Activated CD4-positive, alpha-beta memory T cell treated with anti-CD3 and anti-CD28 coated beads, Interleukin-2, amount 10 ng/mL, durations not matched to agents 7 days and 5 days (primary cell): ENCODE data around the gene GATA2. TPM values are rescaled to one million over a fixed set of nuclear protein-coding genes. Genes with fewer than 3 reads are reported as not detected.
A peak's percentile ranks its signal among the peaks of the same experiment; 100 is the strongest.

Experiments used
- CTCF ChIA-PET: fragments of 350-600 bp; sonication (Branson Sonifier 250); formaldehyde crosslinking; loops from one replicate; lab custom pipeline; 2021; ENCODE audit warnings: antibody characterized with exemption, inconsistent platforms; lab: Charles Lee
- POLR2A ChIA-PET: fragments of 350-600 bp; sonication (Branson Sonifier 250); formaldehyde crosslinking; loops from one replicate; lab custom pipeline; 2021; ENCODE audit warnings: antibody characterized with exemption; lab: Charles Lee
- DNase-seq: peaks from one replicate; pipeline ENCODE4 v3.0.0-alpha.2; 2020
- H3K27ac Mint-ChIP-seq: one replicate; pipeline ENCODE4 v1.8.0; 2021; ENCODE audit warnings: mild to moderate bottlenecking, mixed read lengths
- H3K27me3 Mint-ChIP-seq: one replicate; pipeline ENCODE4 v1.8.0; 2021; ENCODE audit warnings: mixed read lengths
- H3K36me3 Mint-ChIP-seq: one replicate; pipeline ENCODE4 v1.8.0; 2021; ENCODE audit warnings: low read depth, mixed read lengths
- H3K4me1 Mint-ChIP-seq: one replicate; pipeline ENCODE4 v1.8.0; 2021; ENCODE audit warnings: mixed read lengths
- H3K4me3 Mint-ChIP-seq: one replicate; pipeline ENCODE4 v1.8.0; 2021; ENCODE audit warnings: mild to moderate bottlenecking, mixed read lengths
- H3K9me3 Mint-ChIP-seq: one replicate; pipeline ENCODE4 v1.8.0; 2021; ENCODE audit warnings: mixed read lengths
- total RNA-seq, 2 experiments: library from RNA; stranded (reverse); gene quantifications; one replicate each; pipeline ENCODE4 v1.2.3, GENCODE V29; 2021

GATA2 gene
- total RNA-seq, 2 experiments from 2014 or later, result 0.08 to 0.23 TPM

- Mint-ChIP-seq H3K4me1 (peaks cover 2% of the 10 kb centered on the region), H3K36me3 (no peaks in the 10 kb centered on the region), H3K27ac (no peak overlapping the region), H3K9me3 (no peaks in the 10 kb centered on the region), H3K27me3 (peaks cover 22% of the 10 kb centered on the region), H3K4me3 (no peak overlapping the region)
- ChIA-PET POLR2A (no interaction called here), CTCF (no interaction called here)
- DNase-seq, result no peak
Observed at GRCh38 chr3:128472449-128473179, 20.4 kb downstream of the GATA2 start.

- Mint-ChIP-seq H3K27me3 (peaks cover 26% of the 10 kb centered on the region), H3K4me3 (no peak overlapping the region), H3K9me3 (no peaks in the 10 kb centered on the region), H3K36me3 (no peaks in the 10 kb centered on the region), H3K27ac (no peak overlapping the region), H3K4me1 (peaks cover 11% of the 10 kb centered on the region)
- CTCF ChIA-PET, result no interaction called here
- POLR2A ChIA-PET, result no interaction called here
- DNase-seq, result no peak
Observed at GRCh38 chr3:128471720-128472119, 21.3 kb downstream of the GATA2 start.

DNA sequence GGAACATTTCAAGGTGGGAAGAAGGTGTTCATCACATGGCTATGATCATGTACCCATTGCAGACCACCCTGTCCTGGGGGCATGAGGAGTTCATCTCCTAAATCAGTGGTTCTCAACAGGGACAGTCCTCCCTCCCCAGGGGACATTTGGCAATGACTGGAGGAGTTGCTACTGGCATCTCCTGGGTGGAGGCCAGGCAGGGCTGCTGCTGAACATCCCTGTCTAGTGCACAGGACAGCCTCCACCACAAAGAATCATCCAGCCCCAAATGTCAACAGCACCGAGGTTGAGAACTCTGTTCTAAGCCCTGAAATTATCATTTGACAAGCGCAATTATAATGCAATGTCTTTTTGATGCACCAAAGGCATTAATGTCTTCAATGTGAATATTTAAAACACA, 21.9 kb downstream of the GATA2 start:
- ChIA-PET POLR2A (no interaction called here), CTCF (no interaction called here)
- H3K4me1 Mint-ChIP-seq, result peaks cover 13% of the 10 kb centered on the region
- H3K27me3 Mint-ChIP-seq, result peaks cover 28% of the 10 kb centered on the region
- H3K4me3 Mint-ChIP-seq, result no peak overlapping the region
- no peaks in the 10 kb centered on the region for H3K9me3 Mint-ChIP-seq
- no peak overlapping the region for H3K27ac Mint-ChIP-seq
- no peak for DNase-seq
- H3K36me3 Mint-ChIP-seq, result no peaks in the 10 kb centered on the region

DNA sequence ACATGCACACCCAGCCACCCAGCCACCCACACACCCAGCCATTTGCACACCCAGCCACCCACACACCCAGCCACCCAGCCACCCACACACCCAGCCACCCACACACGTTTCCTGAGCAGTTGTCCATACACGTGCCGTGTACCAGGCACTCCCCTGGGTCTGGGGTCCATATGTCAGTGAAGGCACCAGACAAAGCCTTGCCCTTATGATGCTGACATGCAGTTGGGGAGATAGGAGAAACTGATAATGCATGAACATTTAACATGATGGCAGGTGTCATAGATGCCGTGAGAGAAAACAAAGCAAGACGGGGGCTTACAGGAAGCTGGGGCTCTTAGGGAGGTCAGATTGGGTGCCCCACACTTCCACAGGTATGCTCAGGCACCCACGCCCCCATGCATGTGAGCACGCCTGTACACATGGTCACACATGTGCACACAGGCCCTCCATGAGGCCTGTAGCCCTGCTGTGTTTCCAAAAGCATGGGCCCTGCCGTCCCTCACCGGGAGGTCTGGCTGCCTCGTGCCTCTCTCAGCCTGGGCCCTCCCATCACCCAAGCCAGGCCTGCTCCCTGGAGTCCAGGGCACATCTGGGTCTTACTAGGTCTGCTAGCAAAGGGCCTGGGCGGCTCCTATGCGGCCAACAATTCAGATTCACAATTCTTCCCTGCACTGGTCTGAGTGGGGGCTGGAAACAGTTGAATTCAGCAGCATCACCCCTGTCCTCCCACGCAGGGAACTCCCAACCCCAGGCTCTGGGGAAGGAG, 22.7 kb downstream of the GATA2 start:
- Mint-ChIP-seq H3K27ac (no peak overlapping the region), H3K4me1 (peaks cover 14% of the 10 kb centered on the region), H3K4me3 (no peak overlapping the region), H3K9me3 (no peaks in the 10 kb centered on the region), H3K36me3 (no peaks in the 10 kb centered on the region), H3K27me3 (peaks cover 35% of the 10 kb centered on the region)
- ChIA-PET CTCF (no interaction called here), POLR2A (no interaction called here)
- no peak for DNase-seq

- ChIA-PET CTCF (no interaction called here), POLR2A (no interaction called here)
- H3K9me3 Mint-ChIP-seq, result no peaks in the 10 kb centered on the region
- no peaks in the 10 kb centered on the region for H3K36me3 Mint-ChIP-seq
- no peak for DNase-seq
- H3K27me3 Mint-ChIP-seq, result peaks cover 35% of the 10 kb centered on the region
- no peak overlapping the region for H3K4me3 Mint-ChIP-seq
- peaks cover 15% of the 10 kb centered on the region for H3K4me1 Mint-ChIP-seq
- no peak overlapping the region for H3K27ac Mint-ChIP-seq
Observed at GRCh38 chr3:128469556-128469955, 23.4 kb downstream of the GATA2 start.

DNA sequence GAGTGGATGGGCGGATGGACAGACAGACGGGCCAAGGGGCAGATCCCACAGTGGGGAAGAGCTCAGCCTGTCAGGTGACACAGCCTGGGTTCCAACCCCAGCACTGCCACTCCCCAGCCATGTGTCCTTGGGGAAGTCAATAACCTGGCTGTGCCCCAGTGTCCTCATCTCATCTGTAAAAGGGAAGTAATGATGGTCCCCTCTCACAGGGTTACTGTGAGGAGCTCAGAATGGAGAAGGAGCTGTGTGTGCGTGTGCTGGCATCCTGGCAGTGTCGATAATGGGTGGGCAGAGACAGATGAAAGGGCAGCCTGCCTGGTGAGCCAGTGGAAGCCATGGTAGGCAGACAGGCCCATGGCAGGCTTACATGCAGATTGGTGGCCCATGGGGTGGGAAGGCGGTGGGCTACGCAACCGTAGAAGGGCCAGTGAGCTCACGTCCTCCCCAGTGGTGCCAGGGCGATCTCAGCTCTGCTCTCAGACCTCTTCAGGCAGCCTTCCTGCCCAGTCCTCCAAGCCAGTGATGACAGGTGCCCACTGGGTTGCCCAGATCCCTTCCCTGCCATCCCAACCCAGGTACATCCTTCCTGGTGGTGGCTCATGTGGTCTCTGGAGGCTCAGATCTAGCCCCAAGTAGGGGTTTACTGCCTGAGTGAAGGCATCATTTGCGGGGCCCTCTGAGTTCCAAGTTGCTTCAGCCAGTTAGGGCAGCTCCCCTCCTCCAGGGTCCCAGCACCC, 24.0 kb downstream of the GATA2 start:
- no peak overlapping the region for H3K4me3 Mint-ChIP-seq
- H3K36me3 Mint-ChIP-seq, result no peaks in the 10 kb centered on the region
- H3K27ac Mint-ChIP-seq, result no peak overlapping the region
- DNase-seq, result no peak
- no peaks in the 10 kb centered on the region for H3K9me3 Mint-ChIP-seq
- POLR2A ChIA-PET, result no interaction called here
- peaks cover 16% of the 10 kb centered on the region for H3K4me1 Mint-ChIP-seq
- CTCF ChIA-PET, result no interaction called here
- peaks cover 32% of the 10 kb centered on the region for H3K27me3 Mint-ChIP-seq

DNA sequence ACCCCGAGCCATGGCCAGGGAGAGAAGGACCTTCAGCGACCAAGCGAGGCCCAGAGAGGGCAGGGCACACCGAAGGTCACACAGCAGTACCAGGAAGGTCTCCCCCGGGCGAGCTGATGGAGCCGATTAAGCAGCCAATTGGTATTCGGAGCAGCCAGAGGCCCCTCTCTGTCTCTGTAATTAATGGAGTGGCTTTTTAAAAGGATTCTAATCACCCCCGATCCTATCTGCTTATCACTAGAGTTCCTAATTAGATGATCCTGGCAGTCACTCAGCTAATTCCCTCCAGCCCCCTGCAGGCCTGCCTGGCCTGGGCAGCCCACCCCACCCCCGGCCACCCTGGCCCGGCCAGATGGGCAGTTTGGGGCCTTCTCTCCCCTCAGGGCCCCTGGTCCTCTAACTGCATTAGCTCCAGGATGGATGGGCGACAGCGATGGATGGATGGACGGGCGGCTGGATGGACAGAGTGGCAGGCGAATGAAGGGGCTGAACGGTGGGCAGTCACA, 24.7 kb downstream of the GATA2 start:
- peaks cover 29% of the 10 kb centered on the region for H3K27me3 Mint-ChIP-seq
- no peaks in the 10 kb centered on the region for H3K9me3 Mint-ChIP-seq
- H3K36me3 Mint-ChIP-seq, result no peaks in the 10 kb centered on the region
- POLR2A ChIA-PET, result no interaction called here
- peaks cover 16% of the 10 kb centered on the region for H3K4me1 Mint-ChIP-seq
- H3K4me3 Mint-ChIP-seq, result no peak overlapping the region
- H3K27ac Mint-ChIP-seq, result no peak overlapping the region
- no peak for DNase-seq
- CTCF ChIA-PET, result no interaction called here

DNA sequence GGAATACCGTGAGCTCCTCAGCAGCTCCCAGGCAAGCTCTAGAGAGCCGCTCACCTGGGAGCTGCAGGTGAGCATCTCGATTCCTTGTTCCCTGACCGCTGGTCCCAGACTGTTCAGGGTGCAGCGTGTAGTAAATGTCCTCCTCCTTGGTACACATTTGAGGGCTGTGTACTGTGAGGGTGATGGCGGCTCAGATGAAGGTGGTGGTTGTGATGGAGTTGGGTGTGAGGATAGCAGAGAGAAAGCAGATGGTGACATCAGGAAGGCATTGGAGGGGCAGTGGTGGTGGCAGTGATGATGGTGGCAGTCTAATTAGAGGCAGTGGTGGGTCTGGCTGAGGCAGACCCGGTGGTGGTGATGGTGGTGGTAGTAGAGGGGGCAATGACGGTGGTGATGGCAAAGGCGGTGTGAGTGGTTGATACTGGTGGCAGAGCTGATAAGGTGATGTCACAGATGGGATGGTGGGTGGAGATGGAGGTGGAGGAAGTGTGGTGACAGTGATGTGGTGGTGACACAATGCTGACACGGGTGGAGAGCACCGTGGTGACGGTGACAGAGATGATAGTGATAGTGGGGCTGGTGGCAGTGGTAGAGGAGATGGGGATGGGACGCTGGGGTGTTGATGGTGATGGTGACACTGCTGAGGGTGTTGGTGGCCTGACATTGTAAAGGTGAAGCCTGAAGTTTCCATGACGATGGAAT, 26.0 kb downstream of the GATA2 start, which contains the start of gene DNAJB8:
DNAJB8 (minus strand) TSS at position 51 of the 702 bp plus-strand sequence. CDS start 3,645 bp downstream, outside the sequence.
- no peak within 1 kb of the TSS for H3K27ac Mint-ChIP-seq
- no peaks in the 10 kb centered on the region for H3K9me3 Mint-ChIP-seq
- no peak within 1 kb of the TSS for H3K4me3 Mint-ChIP-seq
- CTCF ChIA-PET, result no interaction called here
- DNase-seq, result peak; percentile 53
- peaks cover 16% of the 10 kb centered on the region for H3K4me1 Mint-ChIP-seq
- H3K36me3 Mint-ChIP-seq, result no peaks in the 10 kb centered on the region
- peaks cover 24% of the 10 kb centered on the region for H3K27me3 Mint-ChIP-seq
- POLR2A ChIA-PET, result interaction anchor here (0.6 kb wide), 1 partner anchor 15 kb away, joined by 3 read pairs; no protein-coding TSS in a partner anchor

- Mint-ChIP-seq H3K27ac (no peak overlapping the region), H3K36me3 (no peaks in the 10 kb centered on the region), H3K9me3 (no peaks in the 10 kb centered on the region), H3K27me3 (peaks cover 24% of the 10 kb centered on the region), H3K4me3 (no peak overlapping the region), H3K4me1 (peaks cover 16% of the 10 kb centered on the region)
- CTCF ChIA-PET, result interaction anchor here (0.8 kb wide), 1 partner anchor 39 kb away, joined by 3 read pairs; no protein-coding TSS in a partner anchor
- POLR2A ChIA-PET, result no interaction called here
- DNase-seq, result no peak
Observed at GRCh38 chr3:128464702-128465101, 28.3 kb downstream of the GATA2 start.

DNA sequence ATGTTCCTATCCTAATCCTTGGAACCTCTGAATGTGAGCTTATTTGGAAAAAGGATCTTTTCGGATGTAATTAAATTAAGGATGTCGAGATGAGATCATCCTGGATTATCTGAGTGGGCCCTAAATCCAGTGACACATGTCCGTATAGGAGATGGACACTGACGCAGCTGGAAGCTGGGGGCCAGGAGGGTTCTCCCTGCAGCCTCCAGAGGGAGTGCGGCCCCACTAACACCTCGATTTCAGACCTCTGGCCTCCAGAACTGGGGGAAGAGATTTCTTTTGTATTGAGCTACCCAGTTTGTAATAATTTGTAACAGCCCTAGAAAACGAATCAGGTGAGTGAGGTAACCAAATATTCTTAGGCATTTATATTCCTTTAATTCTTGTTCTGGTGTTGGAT, 28.8 kb downstream of the GATA2 start:
- H3K9me3 Mint-ChIP-seq, result no peaks in the 10 kb centered on the region
- no peak for DNase-seq
- peaks cover 24% of the 10 kb centered on the region for H3K27me3 Mint-ChIP-seq
- H3K36me3 Mint-ChIP-seq, result no peaks in the 10 kb centered on the region
- POLR2A ChIA-PET, result no interaction called here
- CTCF ChIA-PET, result interaction anchor here (0.8 kb wide), 1 partner anchor 38 kb away, joined by 3 read pairs; no protein-coding TSS in a partner anchor
- H3K4me1 Mint-ChIP-seq, result peaks cover 16% of the 10 kb centered on the region
- H3K27ac Mint-ChIP-seq, result no peak overlapping the region
- H3K4me3 Mint-ChIP-seq, result no peak overlapping the region

DNA sequence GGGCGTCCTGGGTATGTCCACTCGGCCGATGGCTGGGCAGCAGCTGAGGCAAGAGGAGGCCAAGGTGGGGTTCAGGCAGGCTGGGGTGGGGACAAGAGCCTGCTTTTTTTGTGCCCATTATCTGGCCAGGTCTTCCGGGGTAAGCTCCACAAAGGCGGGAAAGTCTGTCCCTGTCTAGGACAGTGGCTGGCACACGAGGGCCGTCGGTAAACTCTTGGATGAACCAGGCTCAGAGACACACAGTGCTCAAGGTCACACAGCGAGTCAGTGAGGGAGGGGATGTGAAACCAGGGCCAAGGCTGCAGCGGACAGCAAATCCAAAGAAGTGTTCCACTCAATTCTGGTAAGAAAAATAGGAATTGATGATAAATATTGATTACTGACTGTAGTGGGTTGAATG, 29.2 kb downstream of the GATA2 start:
- no peaks in the 10 kb centered on the region for H3K9me3 Mint-ChIP-seq
- H3K27me3 Mint-ChIP-seq, result peaks cover 24% of the 10 kb centered on the region
- no peak for DNase-seq
- no peak overlapping the region for H3K27ac Mint-ChIP-seq
- no peak overlapping the region for H3K4me3 Mint-ChIP-seq
- peaks cover 15% of the 10 kb centered on the region for H3K4me1 Mint-ChIP-seq
- no peaks in the 10 kb centered on the region for H3K36me3 Mint-ChIP-seq
- ChIA-PET CTCF (interaction anchor here (0.8 kb wide), 1 partner anchor 38 kb away, joined by 3 read pairs; no protein-coding TSS in a partner anchor), POLR2A (no interaction called here)

DNA sequence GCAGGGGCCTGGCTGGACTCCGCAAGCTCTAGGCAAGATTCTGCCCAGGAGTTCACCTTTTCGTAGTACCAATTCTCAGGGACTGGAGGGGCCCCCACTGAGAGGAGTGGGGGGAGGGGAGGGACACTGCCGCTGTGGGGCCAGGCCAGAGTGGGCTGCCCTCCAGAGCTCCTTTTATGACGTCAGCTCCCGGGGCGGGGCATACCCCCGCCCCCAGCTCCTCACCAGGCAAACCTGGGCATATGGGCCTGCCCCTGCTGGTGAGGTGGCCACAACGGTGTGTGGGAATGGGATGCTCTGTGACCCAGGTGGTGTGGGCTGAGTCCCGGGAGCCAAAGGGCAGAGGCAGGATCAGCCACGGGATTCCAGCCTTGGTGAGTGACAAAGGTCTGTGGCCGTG, 29.6 kb downstream of the GATA2 start:
- ChIA-PET CTCF (no interaction called here), POLR2A (no interaction called here)
- Mint-ChIP-seq H3K36me3 (no peaks in the 10 kb centered on the region), H3K27ac (no peak overlapping the region), H3K9me3 (no peaks in the 10 kb centered on the region), H3K27me3 (peaks cover 24% of the 10 kb centered on the region), H3K4me3 (no peak overlapping the region), H3K4me1 (peaks cover 15% of the 10 kb centered on the region)
- no peak for DNase-seq
